ENCODE data around the gene CISH.

The CISH gene

GRCh38 chr3:50612234-50612882 lies 784 bp upstream of the CISH start:
- DNase-seq = no peak

- DNase-seq = no peak
These were observed 546 bp downstream of the CISH start for GRCh38 chr3:50610992-50611463.

GRCh38 chr3:50610181-50610971 lies 1.2 kb downstream of the CISH start:
- DNase-seq = no peak

DNA sequence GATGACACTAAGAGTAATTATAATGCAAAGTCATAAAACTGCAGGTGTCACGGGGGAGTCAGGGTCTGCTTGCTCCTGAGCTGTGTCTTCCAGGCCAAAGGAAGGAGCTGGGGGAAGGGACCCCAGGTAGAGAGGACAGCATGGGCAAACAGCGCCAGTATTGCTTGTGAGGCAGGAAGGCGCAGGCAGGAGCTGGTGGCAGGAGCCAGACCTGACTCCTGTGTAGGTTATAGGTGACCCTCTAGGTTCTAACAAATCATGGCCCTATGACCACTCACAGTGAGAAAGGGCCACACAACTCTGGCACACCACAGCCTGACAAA lies 1.9 kb downstream of the CISH start:
- DNase-seq = no peak

DNA sequence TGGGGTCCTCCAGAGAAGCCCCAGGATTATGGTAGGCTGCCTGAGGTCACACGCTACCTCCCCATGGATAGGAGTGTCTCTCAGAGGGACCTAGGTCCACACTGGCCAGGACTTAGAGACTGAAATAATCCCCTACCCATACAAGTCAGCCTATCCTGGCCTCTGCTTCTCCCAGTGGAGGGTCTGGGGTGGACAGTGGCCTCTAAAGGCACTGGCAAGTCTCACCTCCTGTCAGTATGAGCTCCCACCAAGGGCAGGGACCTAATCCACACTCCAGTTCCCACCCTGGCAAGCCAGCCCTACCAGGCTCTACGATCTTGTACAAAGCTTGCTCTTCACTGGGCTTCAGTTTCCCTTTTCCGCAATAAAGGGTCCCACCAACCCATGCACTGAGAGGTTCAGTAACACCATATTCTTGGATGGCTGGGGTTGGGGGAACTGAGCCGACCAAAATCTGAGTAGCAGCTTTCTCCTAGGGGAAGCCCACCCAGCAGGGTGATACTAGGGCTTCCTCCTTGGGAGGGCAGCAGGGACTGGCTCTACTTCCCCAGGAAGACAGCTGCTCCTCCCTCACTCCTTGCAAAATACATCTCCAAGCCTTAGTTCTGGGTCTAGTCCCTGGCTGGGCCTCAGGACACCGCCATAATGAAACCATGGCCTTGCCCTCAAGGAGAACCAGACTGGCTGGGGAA lies 2.4 kb downstream of the CISH start:
- no peak for DNase-seq

GRCh38 chr3:50608278-50608677 lies 3.3 kb downstream of the CISH start:
- DNase-seq = no peak

DNA sequence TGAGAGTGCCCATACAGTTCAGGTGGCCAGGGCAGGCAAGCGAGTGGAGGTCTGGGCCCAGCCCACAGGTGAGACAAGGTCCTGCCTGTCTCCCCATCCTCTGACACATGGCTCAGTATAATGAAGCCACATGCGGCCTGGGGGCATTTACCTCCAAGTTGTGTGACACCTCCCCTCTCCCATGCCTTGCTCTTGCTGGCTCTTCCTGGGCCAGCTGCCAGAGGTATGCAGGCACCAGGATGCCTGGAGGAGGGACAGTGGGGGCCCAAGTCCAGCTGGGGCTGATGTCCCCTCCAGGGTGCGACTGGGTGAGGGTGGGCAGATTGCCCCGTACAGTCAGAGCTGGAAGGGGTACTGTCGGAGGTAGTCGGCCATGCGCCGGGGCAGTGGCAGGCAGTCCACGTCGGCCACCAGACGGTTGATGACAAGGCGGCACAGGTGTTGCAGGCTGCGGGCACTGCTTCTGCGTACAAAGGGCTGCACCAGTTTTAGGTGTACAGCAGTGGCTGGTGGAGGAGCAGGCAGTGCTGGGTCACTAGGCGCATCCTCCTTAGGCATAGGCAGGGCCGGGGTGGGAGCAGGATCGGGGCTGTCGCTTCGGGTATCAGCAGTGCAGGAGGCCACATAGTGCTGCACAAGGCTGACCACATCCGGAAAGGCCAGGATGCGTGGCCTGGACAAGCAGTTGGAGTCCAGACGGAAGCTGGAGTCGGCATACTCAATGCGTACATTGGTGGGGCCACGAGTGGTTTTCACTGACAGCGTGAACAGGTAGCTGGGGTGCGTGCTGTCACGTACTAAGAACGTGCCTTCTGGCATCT lies 4.1 kb downstream of the CISH start:
- DNase-seq = no peak

- no peak for DNase-seq
These were observed 5.0 kb downstream of the CISH start for GRCh38 chr3:50606596-50606995.

- no peak for DNase-seq
These were observed 5.7 kb downstream of the CISH start for GRCh38 chr3:50605901-50606326.

DNA sequence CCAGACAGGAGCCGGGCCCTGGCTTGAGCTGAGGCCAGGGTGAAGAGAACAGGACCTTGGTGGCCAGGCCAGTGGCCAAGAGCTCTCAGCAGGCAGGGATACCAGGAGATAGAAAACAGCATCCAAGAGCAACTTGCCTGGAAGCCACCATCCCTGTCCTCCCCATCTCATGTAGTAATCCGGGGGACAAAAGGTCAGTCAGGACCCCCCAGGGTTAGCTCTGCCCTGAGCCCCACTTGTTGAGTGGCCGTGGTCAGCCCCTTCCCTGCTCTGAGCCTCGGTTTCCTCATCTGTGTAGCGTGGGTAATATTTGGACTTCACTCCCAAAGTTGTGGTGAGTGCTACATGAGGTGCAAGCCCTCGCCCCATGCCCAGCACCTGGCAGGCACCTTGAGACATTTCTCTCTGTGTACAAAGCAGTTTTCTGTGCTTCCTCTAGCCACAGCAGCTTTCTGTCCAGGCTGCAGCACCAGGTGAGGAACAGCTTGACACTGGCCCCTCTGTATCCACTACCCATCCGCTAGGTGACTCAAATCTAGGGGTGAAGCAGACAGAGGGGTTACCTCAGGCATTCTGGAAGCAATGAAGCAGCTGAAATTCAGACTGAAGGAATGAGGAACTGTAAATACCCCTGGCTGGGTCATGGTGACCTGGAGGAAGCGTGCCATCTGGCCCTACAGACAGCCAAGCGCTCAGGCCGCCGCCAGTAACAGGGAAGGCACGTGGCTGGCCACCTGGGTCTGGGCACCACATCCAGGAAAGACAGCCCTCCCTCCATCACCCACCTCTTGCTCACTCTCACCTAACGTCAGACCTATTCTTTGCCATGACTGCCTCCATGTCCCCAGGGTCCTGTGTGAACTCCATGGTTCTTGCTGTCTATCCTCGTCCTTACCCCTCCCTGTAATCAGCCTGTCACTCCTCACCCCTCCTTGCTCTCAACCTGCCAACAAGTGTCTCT lies 6.7 kb downstream of the CISH start:
- DNase-seq = no peak

DNA sequence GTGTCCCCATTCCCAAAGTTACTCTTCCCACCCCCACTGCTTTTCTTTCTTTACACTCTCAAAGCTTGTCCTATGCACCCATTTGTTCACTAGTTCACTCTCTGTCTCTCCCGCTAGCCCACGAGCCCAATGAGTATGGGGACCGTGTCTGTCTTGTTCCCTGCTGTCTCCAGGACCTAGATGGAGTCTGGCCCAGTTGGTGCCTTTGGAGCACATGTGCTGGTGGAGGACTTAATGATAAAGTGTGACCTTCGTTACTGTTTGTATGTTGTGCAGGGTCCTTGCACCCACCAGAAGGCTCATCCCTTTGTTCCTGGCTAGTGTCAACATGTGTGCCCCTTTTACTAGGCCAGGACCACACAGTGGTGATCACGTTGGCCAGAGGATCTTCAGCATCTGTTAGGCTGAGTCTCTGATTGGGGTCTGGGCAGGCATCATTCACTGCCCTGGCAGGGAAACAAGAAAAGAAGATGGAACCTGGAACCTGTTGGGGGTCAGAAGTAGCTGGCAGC lies 7.4 kb downstream of the CISH start:
- no peak for DNase-seq

DNA sequence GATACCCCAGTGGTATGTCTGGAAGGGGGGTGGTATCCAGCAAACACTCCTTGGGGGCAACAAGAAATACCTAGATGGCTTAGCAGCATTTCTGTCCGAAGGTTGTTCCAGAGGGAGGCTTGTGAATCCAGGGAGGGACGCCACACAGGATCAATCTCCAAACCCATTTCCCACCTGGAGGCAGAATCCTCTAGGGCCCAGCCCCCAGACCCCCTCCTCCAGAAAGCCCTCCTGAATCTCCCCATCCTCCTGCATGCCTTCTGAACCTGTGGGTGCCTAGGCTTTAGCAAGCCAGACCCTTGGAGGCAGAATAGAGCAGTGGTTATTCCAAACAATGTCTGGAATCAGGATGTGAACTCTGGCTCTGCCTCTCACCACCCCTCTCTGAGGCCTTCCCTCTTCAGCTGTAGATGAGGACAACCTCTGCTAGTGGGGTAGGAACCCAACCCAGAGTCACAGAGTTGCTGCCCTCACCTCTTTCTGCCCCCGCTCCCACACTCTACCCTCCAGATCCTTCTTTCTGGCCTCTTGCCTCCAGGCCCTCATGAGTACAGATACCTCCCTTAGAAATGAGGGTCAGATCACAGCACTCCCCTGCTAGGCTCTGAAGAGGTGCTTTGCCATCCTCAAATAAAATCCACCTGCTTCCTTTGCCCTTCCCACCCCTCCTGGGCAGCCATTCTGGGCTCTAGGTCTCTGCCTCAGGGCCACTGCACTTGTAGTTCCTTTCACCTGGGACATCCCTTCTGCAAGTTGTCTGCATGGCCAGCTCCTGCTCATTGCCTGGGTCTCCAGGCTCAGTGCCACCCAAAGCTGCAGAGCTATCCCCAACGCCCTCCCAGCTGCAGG lies 8.1 kb downstream of the CISH start:
- no peak for DNase-seq

DNA sequence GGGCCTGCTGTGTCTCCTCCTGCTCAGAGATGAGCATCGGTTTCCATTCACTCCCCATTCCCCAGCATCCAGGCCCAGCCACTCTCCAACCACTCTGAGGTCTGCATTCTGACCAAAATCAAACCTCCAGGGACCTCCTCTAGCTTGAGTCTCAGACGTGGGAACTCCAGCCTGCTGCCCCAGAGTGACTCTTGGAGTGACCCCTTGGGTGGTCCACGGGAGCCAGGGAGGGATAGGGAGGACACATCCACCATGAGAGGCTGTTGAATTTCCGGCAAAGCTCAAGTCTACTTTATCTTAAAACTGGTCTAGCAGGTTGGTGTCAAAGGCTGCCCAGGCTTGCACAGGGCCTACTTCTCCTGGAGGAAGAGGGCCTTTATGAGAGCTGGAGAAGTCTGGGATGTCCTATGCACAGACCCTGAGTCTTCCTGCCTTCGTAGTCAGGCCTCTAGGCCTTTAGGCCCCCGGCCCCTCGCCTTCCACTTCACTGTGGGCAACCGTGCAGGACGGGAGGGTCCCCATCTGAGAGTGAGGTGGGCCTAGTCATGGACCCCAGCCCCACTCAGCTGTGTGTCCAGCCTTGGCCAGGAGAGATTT lies 8.9 kb downstream of the CISH start:
- no peak for DNase-seq

DNA sequence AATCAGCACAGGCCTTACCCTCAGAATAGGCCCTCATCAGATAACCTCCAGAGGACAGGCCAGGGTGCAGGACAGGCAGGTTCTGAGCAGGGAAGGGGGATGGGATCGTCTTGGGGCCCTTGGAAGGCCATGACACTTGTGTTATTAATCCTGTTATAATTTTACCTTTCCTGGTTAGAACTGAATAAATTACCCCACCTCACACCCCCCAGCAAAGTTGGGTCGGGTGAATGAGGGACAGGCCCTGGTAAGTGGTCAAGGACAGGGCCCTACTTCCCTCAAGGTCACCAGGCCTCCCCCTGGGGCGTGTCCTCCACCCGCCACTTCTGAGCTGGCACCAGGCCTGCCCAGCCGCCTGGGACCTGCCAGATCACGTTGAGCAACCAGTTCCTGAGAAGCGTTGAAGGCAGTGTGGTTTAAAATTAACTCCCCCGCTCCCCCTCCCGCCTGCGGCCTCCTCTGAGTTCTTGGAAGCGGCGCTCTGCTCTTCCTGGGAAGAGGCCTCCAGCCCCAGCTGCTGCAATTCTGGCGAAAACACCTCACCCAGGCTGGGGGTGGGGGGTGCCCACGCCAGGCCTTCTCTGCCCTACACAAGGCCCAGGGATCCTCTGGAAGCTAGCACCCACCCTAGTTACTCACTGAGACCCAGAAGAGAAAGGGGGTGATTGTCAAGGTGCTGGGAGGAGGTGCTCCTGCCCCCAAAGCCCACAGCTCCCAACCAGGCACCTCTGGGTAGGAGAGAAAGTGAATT lies 10.6 kb downstream of the CISH start:
- DNase-seq = peak; percentile 60

GRCh38 chr3:50600141-50600753 lies 11.3 kb downstream of the CISH start:
- DNase-seq = no peak

GRCh38 chr3:50599716-50600118 lies 11.9 kb downstream of the CISH start:
- no peak for DNase-seq

DNA sequence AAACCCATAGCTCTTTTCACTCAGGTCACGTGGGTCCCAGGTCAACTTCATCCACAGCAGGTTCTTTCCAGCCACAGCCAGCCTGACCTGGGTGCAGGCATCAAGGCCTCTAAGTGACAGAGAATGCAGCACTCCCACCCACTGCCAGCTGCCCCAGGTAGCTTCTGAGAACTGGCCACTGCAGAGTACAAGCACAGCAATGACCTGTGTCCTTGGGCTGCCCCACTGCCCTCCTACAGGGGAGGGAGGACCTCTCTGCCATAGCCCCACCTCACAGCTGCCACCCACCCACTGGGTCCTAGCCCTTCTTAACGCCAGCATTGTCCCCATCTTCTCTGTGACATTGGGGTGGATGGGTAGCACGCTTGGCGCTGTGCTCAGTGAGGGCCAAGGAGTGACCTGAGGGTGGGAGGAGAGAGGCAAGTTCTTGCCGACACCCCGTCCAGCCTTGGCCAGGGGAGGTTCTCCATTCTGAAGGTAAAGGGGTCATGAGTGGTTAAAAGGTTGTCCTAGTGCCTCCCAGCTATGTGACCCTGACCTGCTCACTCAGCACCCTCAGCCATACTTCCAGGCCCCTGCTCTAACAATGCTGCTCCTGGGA lies 12.4 kb downstream of the CISH start:
- no peak for DNase-seq

GRCh38 chr3:50594253-50594785 lies 17.3 kb downstream of the CISH start:
- no peak for DNase-seq

Measured in NCI-H2227 treated with DMSO at 0.1 percent for 48 hours (cell line).